Heart left ventricle (tissue), 16 donors: ENCODE results near the gene TAF11L6. TPM values are rescaled to one million over a fixed set of nuclear protein-coding genes. Genes with fewer than 3 reads are reported as not detected.
"Not testable (repeated sequence)": the region's sequence is repeated elsewhere in the genome, so short reads cannot be mapped to it uniquely, and the experiment has no call there.

Experiments used
- ATAC-seq, 4 donors: fragments of 200-7000 bp; cut with Tn5 transposase; one replicate each; pipeline ENCODE4 v1.9.1; 2020 to 2022; ENCODE audit warnings: moderate library complexity in 4 of 4, mild to moderate bottlenecking in 3 of 4, moderate number of reproducible peaks in 1 of 4
- DNase-seq, 5 donors: peaks; one replicate each; pipeline ENCODE4 v3.0.0-alpha.2; 2020
- H3K27ac ChIP-seq, 12 donors: fragments of 200-600 bp; sonication (generic) in 4 of 12; one replicate each; pipeline versions ENCODE4 v1.5.0 to v1.8.0; 2016 to 2022; ENCODE audit warnings: mild to moderate bottlenecking in 2 of 12
- H3K27me3 ChIP-seq, 9 donors: fragments of 200-600 bp; sonication (generic) in 2 of 9; one replicate each; pipeline versions ENCODE4 v1.5.1 to v1.8.0; 2016 to 2022; ENCODE audit warnings: mild to moderate bottlenecking in 3 of 9
- H3K36me3 ChIP-seq, 9 donors: fragments of 200-600 bp; sonication (generic) in 2 of 9; one replicate each; pipeline versions ENCODE4 v1.5.0 to v1.8.0; 2018 to 2022; ENCODE audit warnings: mild to moderate bottlenecking in 2 of 9
- H3K4me1 ChIP-seq, 12 donors: fragments of 200-600 bp; sonication (generic) in 4 of 12; one replicate each; pipeline versions ENCODE4 v1.5.0 to v1.8.0; 2016 to 2022; ENCODE audit warnings: mild to moderate bottlenecking in 3 of 12
- H3K4me3 ChIP-seq, 12 donors: fragments of 200-600 bp; sonication (generic) in 4 of 12; one replicate each; pipeline versions ENCODE4 v1.5.0 to v1.8.0; 2017 to 2022; ENCODE audit warnings: mild to moderate bottlenecking in 9 of 12, moderate library complexity in 4 of 12
- H3K9me3 ChIP-seq, 12 donors: fragments of 200-600 bp; sonication (generic) in 4 of 12; one replicate each; pipeline versions ENCODE4 v1.5.0 to v1.8.0; 2016 to 2022; ENCODE audit warnings: mild to moderate bottlenecking in 1 of 12
- WGBS, 4 donors: extraction: QIAGEN DNeasy Blood & Tissue Kit in 2 of 4; methylation state at CpG; one replicate each; pipeline versions ENCODE4 v1.1.5 to v1.1.7; 2013 to 2018; 5-methylcytosine and 5-hydroxymethylcytosine counted together
- intact Hi-C, 10 donors: fragments of 100-400 bp; cut with DNase I; formaldehyde crosslinking; loops; one replicate each; pipeline versions ENCODE4 v1.11.1 to v1.14.2; 2022
- polyA plus RNA-seq, 2 donors: library from polyadenylated mRNA; stranded (reverse); fragments of 200-250 nt; gene quantifications; one replicate each; pipeline ENCODE4 v1.2.3, GENCODE V29; 2013
- total RNA-seq, 9 donors: library from RNA; depleted of rRNA in 2 of 9; stranded (reverse); fragments of >200 nt in 2 of 9; fragmentation: NEBNext Ultra II Directional in 3 of 9; extraction: Animal tissue kit (Norgen Biotek cat#: 25700) in 3 of 9; gene quantifications; one replicate each; pipeline versions ENCODE4 v1.1.0 to v1.2.4, GENCODE V29; 2016 to 2023
- donor health status: ischemic (EF 13 %, LVEDD 7.1; RV severe dilation, severe dysfunction).
- donor health status: healthy with polysubstance abuse.
- donor health status: DM: no; HTN: yes; CAD: no.
- donor health status: DM: no; HTN: no; CAD: no.
- donor health status: ischemic (EF 25% LVEDD 6.9; RV normal size, moderate dysfunction).
- donor health status: ischemic (EF 25% LVEDD 5.7; RV mildly dilated, moderate dysfunction).
- donor health status: healthy.
- donor health status: DM: yes; HTN: yes; CAD: no.
- donor health status: ischemic (EF 35%, LVEDD 5.7; RV mildly dilated, moderate dysfunction).
- donor health status: nonischemic (EF 11% LVEDD 7.7; RV severe dilation, severe dysfunction).
- donor health status: DM: yes; HTN: yes; CAD: no.
- donor health status: PGD.
- donor health status: ischemic (EF 29% LVEDD 5.4; RV normal size, mild dysfunction).
- donor health status: nonischemic (EF 23%, LVEDD 6.1; RV moderate dilation, normal function).

The TAF11L6 gene
- total and polyA plus RNA-seq, 11 donors, result not detected

DNA sequence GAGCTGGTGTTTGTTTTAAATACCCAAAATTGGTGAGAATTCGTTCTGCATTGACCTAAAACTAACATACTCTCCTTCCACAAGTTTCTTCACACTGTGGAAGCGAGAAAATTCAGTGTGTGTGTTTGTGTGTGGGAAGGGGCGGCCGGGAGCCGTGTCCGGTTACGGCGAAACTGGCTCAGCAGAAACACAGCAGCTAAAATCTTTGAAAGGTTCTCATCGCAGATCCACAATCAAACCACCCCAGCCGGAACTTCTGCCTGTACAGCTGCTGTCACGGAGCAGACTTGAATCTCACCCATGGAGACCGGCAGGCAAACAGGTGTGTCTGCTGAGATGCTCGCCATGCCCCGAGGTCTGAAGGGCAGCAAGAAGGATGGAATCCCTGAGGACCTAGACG is 3.5 kb upstream of the TAF11L6 start, which contains the start of gene TAF11L5:
Gene TAF11L5, plus strand, starts transcription at position 301 of the 400 bp plus-strand sequence.
- WGBS, 4 donors, result no CpG with 5 or more reads among the region's 15 CpGs
- not testable (repeated sequence) for H3K27ac ChIP-seq

GRCh38 chr5:17526504-17526903 is 2.0 kb upstream of the TAF11L6 start:
- H3K27me3 ChIP-seq, H3K27ac ChIP-seq, ATAC-seq, H3K4me3 ChIP-seq, H3K36me3 ChIP-seq, H3K4me1 ChIP-seq, intact Hi-C loops: not testable (repeated sequence)
- 89 to 92% (median 91%) methylated on average over 9 to 17 of the region's 17 CpGs for WGBS, 4 donors
- H3K9me3 ChIP-seq, result peaks cover 0 to 12% (median 2%) of the 10 kb centered on the region in 12 donors
- peak in 3 of 5 donors; percentile 38 to 54 (median 44) for DNase-seq

More for the DNA sequence above, 3.5 kb upstream of the TAF11L6 start, which contains the start of gene TAF11L5:
- ATAC-seq, DNase-seq, H3K27me3 ChIP-seq, H3K4me3 ChIP-seq, H3K4me1 ChIP-seq, intact Hi-C loops, H3K36me3 ChIP-seq: not testable (repeated sequence)
- peaks cover 0 to 12% (median 3%) of the 10 kb centered on the region in 12 donors for H3K9me3 ChIP-seq

Other genes with a start within 250 kb of the TAF11L6 start
- gene TAF11L2, start 30.4 kb upstream of the TAF11L6 start, total RNA-seq, result not detected
- not detected for gene TAF11L2, start 30.4 kb upstream of the TAF11L6 start, polyA plus RNA-seq
- not detected for gene TAF11L3, start 10.3 kb upstream of the TAF11L6 start, total RNA-seq
- not detected for gene TAF11L3, start 10.3 kb upstream of the TAF11L6 start, polyA plus RNA-seq
- gene TAF11L4, start 6.9 kb upstream of the TAF11L6 start, total RNA-seq, result not detected
- not detected for gene TAF11L4, start 6.9 kb upstream of the TAF11L6 start, polyA plus RNA-seq
- gene TAF11L5, start 3.4 kb upstream of the TAF11L6 start, total RNA-seq, result not detected
- gene TAF11L5, start 3.4 kb upstream of the TAF11L6 start, polyA plus RNA-seq, result not detected
- gene TAF11L7, start 57.1 kb downstream of the TAF11L6 start, total RNA-seq, result not detected
- gene TAF11L7, start 57.1 kb downstream of the TAF11L6 start, polyA plus RNA-seq, result not detected
- gene TAF11L8, start 62.3 kb downstream of the TAF11L6 start, total RNA-seq, result not detected
- not detected for gene TAF11L8, start 62.3 kb downstream of the TAF11L6 start, polyA plus RNA-seq
- gene TAF11L9, start 65.7 kb downstream of the TAF11L6 start, total RNA-seq, result not detected
- gene TAF11L9, start 65.7 kb downstream of the TAF11L6 start, polyA plus RNA-seq, result not detected
- not detected for gene TAF11L10, start 69.2 kb downstream of the TAF11L6 start, total RNA-seq
- not detected for gene TAF11L10, start 69.2 kb downstream of the TAF11L6 start, polyA plus RNA-seq
- not detected for gene TAF11L11, start 75.5 kb downstream of the TAF11L6 start, total RNA-seq
- not detected for gene TAF11L11, start 75.5 kb downstream of the TAF11L6 start, polyA plus RNA-seq
- gene TAF11L12, start 81.7 kb downstream of the TAF11L6 start, total RNA-seq, result not detected
- gene TAF11L12, start 81.7 kb downstream of the TAF11L6 start, polyA plus RNA-seq, result not detected
- gene TAF11L13, start 103.4 kb downstream of the TAF11L6 start, total RNA-seq, result not detected
- gene TAF11L13, start 103.4 kb downstream of the TAF11L6 start, polyA plus RNA-seq, result not detected
- gene TAF11L14, start 105.8 kb downstream of the TAF11L6 start, total RNA-seq, result not detected
- gene TAF11L14, start 105.8 kb downstream of the TAF11L6 start, polyA plus RNA-seq, result not detected